HEK293T (cell line): ENCODE results near the gene DDX43.

Experiments
- CTCF ChIA-PET: fragments of 350-600 bp; formaldehyde crosslinking; extraction: SDS; loops from one replicate; lab custom pipeline; 2021; ENCODE audit warnings: antibody characterized with exemption, inconsistent platforms; lab: Yijun Ruan, JAX
- POLR2A ChIA-PET: fragments of 350-600 bp; formaldehyde crosslinking; extraction: SDS; loops from one replicate; lab custom pipeline; 2020; ENCODE audit warnings: antibody characterized with exemption, inconsistent platforms; lab: Yijun Ruan, JAX
- DNase-seq: peaks from one replicate; pipeline ENCODE4 v3.0.0; 2012; ENCODE audit warnings: mixed read lengths; ENCODE audit errors: extremely low spot score
- ARNT ChIP-seq: fragments of 450-650 bp; IDR thresholded peaks from 2 replicates; pipeline ENCODE4 v1.6.1; 2017; ENCODE audit warnings: mild to moderate bottlenecking
- BHLHE40 ChIP-seq: fragments of 450-650 bp; IDR thresholded peaks from 2 replicates; pipeline ENCODE4 v1.6.1; 2016; ENCODE audit warnings: mild to moderate bottlenecking, moderate library complexity, borderline replicate concordance
- CTBP1 ChIP-seq: fragments of 450-650 bp; IDR thresholded peaks from 2 replicates; pipeline ENCODE4 v1.6.1; 2016; ENCODE audit warnings: borderline replicate concordance
- ELF4 ChIP-seq: fragments of 450-650 bp; IDR thresholded peaks from 2 replicates; pipeline ENCODE4 v1.6.1; 2017; ENCODE audit warnings: antibody characterized with exemption
- FOXA1 ChIP-seq: fragments of 450-650 bp; IDR thresholded peaks from 2 replicates; pipeline ENCODE4 v1.6.1; 2016; ENCODE audit warnings: mild to moderate bottlenecking
- FOXK2 ChIP-seq: fragments of 450-650 bp; IDR thresholded peaks from 2 replicates; pipeline ENCODE4 v1.6.1; 2016; ENCODE audit warnings: mild to moderate bottlenecking
- FOXM1 ChIP-seq: fragments of 450-650 bp; IDR thresholded peaks from 2 replicates; pipeline ENCODE4 v1.6.1; 2017; ENCODE audit warnings: mild to moderate bottlenecking, borderline replicate concordance
- HDGF ChIP-seq: fragments of 450-650 bp; IDR thresholded peaks from 2 replicates; pipeline ENCODE4 v1.6.1; 2017; ENCODE audit warnings: antibody characterized with exemption, borderline replicate concordance
- L3MBTL2 ChIP-seq: fragments of 450-650 bp; conservative IDR thresholded peaks from 2 replicates; pipeline ENCODE4 v1.6.1; 2016; ENCODE audit warnings: mild to moderate bottlenecking
- LEF1 ChIP-seq: fragments of 450-650 bp; IDR thresholded peaks from 2 replicates; pipeline ENCODE4 v1.6.1; 2017; ENCODE audit warnings: mild to moderate bottlenecking, borderline replicate concordance
- NFRKB ChIP-seq: fragments of 450-650 bp; IDR thresholded peaks from 2 replicates; pipeline ENCODE4 v1.6.1; 2016; ENCODE audit warnings: mild to moderate bottlenecking, moderate library complexity
- PKNOX1 ChIP-seq: fragments of 450-650 bp; IDR thresholded peaks from 2 replicates; pipeline ENCODE4 v1.6.1; 2016
- SP1 ChIP-seq: fragments of 450-650 bp; IDR thresholded peaks from 2 replicates; pipeline ENCODE4 v1.6.1; 2017
- SUZ12 ChIP-seq: fragments of 450-650 bp; IDR thresholded peaks from 2 replicates; pipeline ENCODE4 v1.6.1; 2016; ENCODE audit warnings: mild to moderate bottlenecking
- ZNF384 ChIP-seq: fragments of 450-650 bp; IDR thresholded peaks from 2 replicates; pipeline ENCODE4 v1.6.1; 2016

Gene DDX43

GRCh38 chr6:73460056-73460455 lies 65.4 kb downstream of the DDX43 start:
- DNase-seq: no peak
- ChIA-PET CTCF (no interaction called here), POLR2A (interaction anchor here (1.6 to 1.8 kb wide), 2 partner anchors 42 to 60 kb away, joined by 3 to 6 read pairs; partner anchors contain the start of gene EEF1A1)
- TF ChIP-seq SUZ12 (no peak), FOXA1 (no peak), LEF1 (no peak), BHLHE40 (no peak), FOXK2 (no peak), FOXM1 (no peak), HDGF (no peak), ARNT (no peak), NFRKB (no peak), L3MBTL2 (no peak), SP1 (no peak), ELF4 (no peak), PKNOX1 (no peak), ZNF384 (no peak), CTBP1 (no peak)

GRCh38 chr6:73461537-73462350 lies 67.1 kb downstream of the DDX43 start, which contains the start of gene MTO1:
MTO1 (plus strand) TSS chr6:73461737; CDS start chr6:73461855, 118 bp downstream.
- peak; percentile 86 for DNase-seq
- TF ChIP-seq ELF4 (no peak), PKNOX1 (peak; percentile 67), L3MBTL2 (0 out of 2 replicates have a peak, but pooled peaks have one; percentile 21)
- CTCF ChIA-PET: interaction anchor here (1.6 kb wide), 1 partner anchor 191 kb away, joined by 3 read pairs; no protein-coding TSS in a partner anchor
- POLR2A ChIA-PET: interaction anchor here (0.6 to 2.1 kb wide), 43 partner anchors 9 to 230 kb away, joined by 3 to 15 read pairs (median 4); partner anchors contain the start of genes CGAS, EEF1A1 and SLC17A5
